Measurements from ENCODE around the gene TDO2. TPM values are rescaled to one million over a fixed set of nuclear protein-coding genes. Genes with fewer than 3 reads are reported as not detected.

TDO2 gene
- total RNA-seq, 1 donor from 2014 or later = 1.4 TPM

DNA sequence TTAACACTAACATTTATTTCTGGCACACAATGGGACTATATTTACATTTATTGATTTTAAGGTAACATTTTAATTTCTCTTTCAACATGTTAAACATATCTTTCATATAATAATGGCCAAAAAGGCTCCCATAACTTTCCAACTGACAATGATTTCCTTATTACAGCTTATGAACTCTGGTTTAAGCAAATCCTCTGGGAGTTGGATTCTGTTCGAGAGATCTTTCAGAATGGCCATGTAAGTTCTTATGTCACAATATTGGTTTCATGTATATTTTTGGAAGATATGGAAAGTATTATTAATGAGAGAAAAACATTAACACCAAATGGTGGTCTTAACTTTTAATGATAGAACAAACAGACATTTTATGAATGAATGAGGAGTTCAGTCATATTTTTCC lies 4.1 kb downstream of the TDO2 start:
- DNase-seq (no peak), ATAC-seq (no peak)
- Histone ChIP-seq H3K27me3 (ENCODE audit: low read depth) (no peaks in the 10 kb centered on the region), H3K4me1 (no peaks in the 10 kb centered on the region), H3K9me3 (no peaks in the 10 kb centered on the region), H3K36me3 (no peaks in the 10 kb centered on the region), H3K4me3 (no peak overlapping the region), H3K27ac (no peak overlapping the region)
- no peak for TF ChIP-seq CTCF (IDR thresholded peaks at IDR 0.05)
- intact Hi-C loops (cut with DNase I) = no loop called here

GRCh38 chr4:155908187-155909139 lies 5.0 kb downstream of the TDO2 start:
- H3K4me3 ChIP-seq = no peak overlapping the region
- H3K36me3 ChIP-seq = no peaks in the 10 kb centered on the region
- H3K27ac ChIP-seq = no peak overlapping the region
- no peak for TF ChIP-seq CTCF (IDR thresholded peaks at IDR 0.05)
- intact Hi-C loops (cut with DNase I) = no loop called here
- H3K27me3 ChIP-seq (ENCODE audit: low read depth) = no peaks in the 10 kb centered on the region
- DNase-seq (no peak), ATAC-seq (peak in 1 of 2 donors; percentile 32)
- no peaks in the 10 kb centered on the region for H3K9me3 ChIP-seq
- no peaks in the 10 kb centered on the region for H3K4me1 ChIP-seq

GRCh38 chr4:155909615-155910226 lies 6.2 kb downstream of the TDO2 start:
- H3K27ac ChIP-seq = no peak overlapping the region
- no peak for ATAC-seq
- intact Hi-C loops (cut with DNase I) = no loop called here

GRCh38 chr4:155911905-155912304 lies 8.4 kb downstream of the TDO2 start:
- no peaks in the 10 kb centered on the region for H3K9me3 ChIP-seq
- DNase-seq = no peak
- ATAC-seq = no peak
- H3K4me3 ChIP-seq = no peak overlapping the region
- no peaks in the 10 kb centered on the region for H3K36me3 ChIP-seq
- TF ChIP-seq CTCF (IDR thresholded peaks at IDR 0.05) = no peak
- no peak overlapping the region for H3K27ac ChIP-seq
- intact Hi-C loops (cut with DNase I) = no loop called here
- H3K4me1 ChIP-seq = no peaks in the 10 kb centered on the region
- H3K27me3 ChIP-seq (ENCODE audit: low read depth) = no peaks in the 10 kb centered on the region

More at GRCh38 chr4:155909615-155910226, 6.2 kb downstream of the TDO2 start:
- Histone ChIP-seq H3K36me3 (no peaks in the 10 kb centered on the region), H3K9me3 (no peaks in the 10 kb centered on the region), H3K27me3 (ENCODE audit: low read depth) (no peaks in the 10 kb centered on the region), H3K4me1 (no peaks in the 10 kb centered on the region), H3K4me3 (no peak overlapping the region)
- TF ChIP-seq CTCF (IDR thresholded peaks at IDR 0.05) = no peak
- DNase-seq = no peak

DNA sequence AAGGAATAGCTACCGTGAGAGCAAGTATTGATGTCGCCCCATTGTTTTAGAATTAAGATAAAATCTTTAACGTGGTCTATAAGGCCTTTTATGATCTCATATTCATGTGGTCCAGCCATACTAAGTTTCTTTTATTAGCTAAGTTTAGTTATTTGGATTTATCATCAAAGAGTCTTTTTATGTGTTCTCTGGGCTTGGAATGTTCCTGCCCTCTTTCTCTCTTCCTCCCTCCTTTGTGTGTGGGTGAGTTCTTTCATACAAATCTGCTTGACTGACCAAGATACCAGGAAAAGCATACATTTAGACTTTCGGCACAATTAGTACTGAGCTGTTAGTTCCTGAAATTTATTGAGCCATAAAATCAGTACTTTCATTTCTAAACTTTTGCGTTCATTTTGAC lies 11.3 kb downstream of the TDO2 start:
- Histone ChIP-seq H3K36me3 (no peaks in the 10 kb centered on the region), H3K27ac (no peak overlapping the region), H3K4me1 (no peaks in the 10 kb centered on the region), H3K27me3 (ENCODE audit: low read depth) (no peaks in the 10 kb centered on the region), H3K4me3 (no peak overlapping the region), H3K9me3 (no peaks in the 10 kb centered on the region)
- no peak for TF ChIP-seq CTCF (IDR thresholded peaks at IDR 0.05)
- DNase-seq (no peak), ATAC-seq (no peak)
- intact Hi-C loops (cut with DNase I) = no loop called here
